HG03097 (cell line): ENCODE data around the gene FOXC1.

Source experiments
- ATAC-seq: cut with Tn5 transposase; IDR thresholded peaks from one replicate; pipeline ENCODE4 v1.9.1; 2021; ENCODE audit not compliant: unreplicated experiment, low FRiP score

The FOXC1 gene

GRCh38 chr6:1611572-1612298 is 2.0 kb downstream of the FOXC1 start:
- ATAC-seq = no peak

GRCh38 chr6:1612299-1612973 is 2.7 kb downstream of the FOXC1 start:
- ATAC-seq = no peak

- no peak for ATAC-seq
Observed at GRCh38 chr6:1612974-1613306, 3.2 kb downstream of the FOXC1 start.

GRCh38 chr6:1613346-1613687 is 3.6 kb downstream of the FOXC1 start:
- no peak for ATAC-seq

GRCh38 chr6:1613688-1614447 is 4.2 kb downstream of the FOXC1 start:
- ATAC-seq = no peak

- no peak for ATAC-seq
Observed at GRCh38 chr6:1614448-1615150, 4.9 kb downstream of the FOXC1 start.

GRCh38 chr6:1615151-1615852 is 5.6 kb downstream of the FOXC1 start:
- no peak for ATAC-seq

- ATAC-seq = no peak
Observed at GRCh38 chr6:1615853-1616420, 6.2 kb downstream of the FOXC1 start.

- ATAC-seq = no peak
Observed at GRCh38 chr6:1616701-1617463, 7.2 kb downstream of the FOXC1 start.

GRCh38 chr6:1617466-1618310 is 8.0 kb downstream of the FOXC1 start:
- no peak for ATAC-seq

- no peak for ATAC-seq
Observed at GRCh38 chr6:1618311-1619097, 8.8 kb downstream of the FOXC1 start.

GRCh38 chr6:1619098-1619672 is 9.5 kb downstream of the FOXC1 start:
- no peak for ATAC-seq

- no peak for ATAC-seq
Observed at GRCh38 chr6:1619673-1620503, 10.2 kb downstream of the FOXC1 start.

GRCh38 chr6:1620504-1621069 is 10.9 kb downstream of the FOXC1 start:
- no peak for ATAC-seq

GRCh38 chr6:1621070-1621701 is 11.5 kb downstream of the FOXC1 start:
- no peak for ATAC-seq
